GDM1 (cell line): ENCODE measurements around the gene COASY.
"Not testable (repeated sequence)": the region's sequence is repeated elsewhere in the genome, so short reads cannot be mapped to it uniquely, and the experiment has no call there.

ENCODE experiments used
- DNase-seq: peaks from one replicate; lab custom pipeline; 2025; lab: John Stamatoyannopoulos, UW

Gene COASY

GRCh38 chr17:42531455-42532354 is 30.2 kb upstream of the COASY start:
- peak; percentile 39 for DNase-seq

GRCh38 chr17:42535155-42536047 is 26.5 kb upstream of the COASY start:
- no peak for DNase-seq

- peak; percentile 83 for DNase-seq
These were observed 25.9 kb upstream of the COASY start, which contains the start of gene NAGLU for GRCh38 chr17:42536048-42536371. TSS of gene NAGLU (plus strand) at chr17:42536241. CDS start at chr17:42536273, 32 bp downstream.

- peak; percentile 55 for DNase-seq
These were observed 25.4 kb upstream of the COASY start for GRCh38 chr17:42536372-42537155.

- no peak for DNase-seq
These were observed 24.7 kb upstream of the COASY start for GRCh38 chr17:42537156-42537805.

GRCh38 chr17:42537826-42538451 is 24.0 kb upstream of the COASY start:
- DNase-seq: no peak

- DNase-seq: no peak
These were observed 23.5 kb upstream of the COASY start for GRCh38 chr17:42538482-42538881.

GRCh38 chr17:42540558-42540957 is 21.4 kb upstream of the COASY start:
- DNase-seq: not testable (repeated sequence)

- no peak for DNase-seq
These were observed 20.7 kb upstream of the COASY start for GRCh38 chr17:42541041-42541833.

- no peak for DNase-seq
These were observed 18.5 kb upstream of the COASY start for GRCh38 chr17:42543190-42544079.

- DNase-seq: no peak
These were observed 17.1 kb upstream of the COASY start for GRCh38 chr17:42544874-42545283.

- not testable (repeated sequence) for DNase-seq
These were observed 16.0 kb upstream of the COASY start for GRCh38 chr17:42545755-42546505.

- DNase-seq: no peak
These were observed 14.9 kb upstream of the COASY start for GRCh38 chr17:42547001-42547461.

- no peak for DNase-seq
These were observed 14.3 kb upstream of the COASY start for GRCh38 chr17:42547698-42548069.

- no peak for DNase-seq
These were observed 13.7 kb upstream of the COASY start for GRCh38 chr17:42548070-42548837.

GRCh38 chr17:42548993-42549755 is 12.8 kb upstream of the COASY start:
- no peak for DNase-seq

GRCh38 chr17:42552736-42553135 is 9.2 kb upstream of the COASY start, which contains the start of gene HSD17B1:
TSS of gene HSD17B1 (plus strand) at chr17:42552923. CDS start at chr17:42552934, 11 bp downstream.
- not testable (repeated sequence) for DNase-seq
